Epithelial cell of prostate (primary cell): Measurements from ENCODE around the gene S100A7A.

ENCODE experiments used
- DNase-seq: peaks from one replicate; pipeline ENCODE4 v3.0.0-alpha.2; 2011; ENCODE audit warnings: low read depth, low spot score
- H3K27ac ChIP-seq: fragments of 450-650 bp; 2 replicates; pipeline ENCODE4 v1.5.1; 2017; ENCODE audit warnings: mild to moderate bottlenecking

Gene S100A7A

GRCh38 chr1:153415850-153416570 is at the start of gene S100A7A:
S100A7A (plus strand) TSS chr1:153416520; CDS start chr1:153418083, 1,563 bp downstream.
- H3K27ac ChIP-seq: no peak within 1 kb of the TSS
- no peak for DNase-seq

- DNase-seq: no peak
- H3K27ac ChIP-seq: no peak overlapping the region
Observed at GRCh38 chr1:153367090-153367489, 49.2 kb upstream of the S100A7A start.

- no peak for DNase-seq
- H3K27ac ChIP-seq: no peak overlapping the region
Observed at GRCh38 chr1:153368495-153368894, 47.8 kb upstream of the S100A7A start.

GRCh38 chr1:153370146-153370545 is 46.2 kb upstream of the S100A7A start:
- peak overlapping the region; percentile 68 for H3K27ac ChIP-seq
- no peak for DNase-seq

GRCh38 chr1:153371231-153371630 is 45.1 kb upstream of the S100A7A start:
- H3K27ac ChIP-seq: peak overlapping the region; percentile 68
- peak; percentile 73 for DNase-seq

GRCh38 chr1:153372571-153372970 is 43.7 kb upstream of the S100A7A start:
- no peak for DNase-seq
- no peak overlapping the region for H3K27ac ChIP-seq

- DNase-seq: no peak
- peak overlapping the region; percentile 25 for H3K27ac ChIP-seq
Observed at GRCh38 chr1:153374071-153374470, 42.2 kb upstream of the S100A7A start.

GRCh38 chr1:153375511-153375910 is 40.8 kb upstream of the S100A7A start, which contains the start of gene S100A12:
S100A12 (minus strand) TSS chr1:153375621; CDS start chr1:153374592, 1,029 bp downstream.
- H3K27ac ChIP-seq: peak within 1 kb of the TSS; percentile 37
- DNase-seq: peak; percentile 77

- DNase-seq: no peak
Observed at GRCh38 chr1:153379591-153379990, 36.7 kb upstream of the S100A7A start.

GRCh38 chr1:153380711-153381110 is 35.6 kb upstream of the S100A7A start:
- DNase-seq: no peak
- H3K27ac ChIP-seq: no peak overlapping the region

More at GRCh38 chr1:153379591-153379990, 36.7 kb upstream of the S100A7A start:
- no peak overlapping the region for H3K27ac ChIP-seq

- no peak overlapping the region for H3K27ac ChIP-seq
- no peak for DNase-seq
Observed at GRCh38 chr1:153384958-153385580, 31.3 kb upstream of the S100A7A start.

- DNase-seq: peak; percentile 87
- peak overlapping the region; percentile 63 for H3K27ac ChIP-seq
Observed at GRCh38 chr1:153386500-153386901, 29.8 kb upstream of the S100A7A start.

GRCh38 chr1:153387001-153387400 is 29.3 kb upstream of the S100A7A start:
- peak overlapping the region; percentile 63 for H3K27ac ChIP-seq
- no peak for DNase-seq

- no peak overlapping the region for H3K27ac ChIP-seq
- no peak for DNase-seq
Observed at GRCh38 chr1:153387785-153388184, 28.5 kb upstream of the S100A7A start.

- no peak overlapping the region for H3K27ac ChIP-seq
- no peak for DNase-seq
Observed at GRCh38 chr1:153389401-153389800, 26.9 kb upstream of the S100A7A start.

GRCh38 chr1:153389973-153390879 is 26.1 kb upstream of the S100A7A start:
- H3K27ac ChIP-seq: no peak overlapping the region
- no peak for DNase-seq

GRCh38 chr1:153390938-153391710 is 25.2 kb upstream of the S100A7A start, which contains the start of gene S100A8:
S100A8 (minus strand) TSS chr1:153391073; CDS start chr1:153390535, 538 bp downstream.
- no peak within 1 kb of the TSS for H3K27ac ChIP-seq
- peak; percentile 44 for DNase-seq

GRCh38 chr1:153392258-153392657 is 24.1 kb upstream of the S100A7A start:
- no peak overlapping the region for H3K27ac ChIP-seq

GRCh38 chr1:153392822-153393221 is 23.5 kb upstream of the S100A7A start:
- H3K27ac ChIP-seq: no peak overlapping the region
- DNase-seq: no peak

More at GRCh38 chr1:153392258-153392657, 24.1 kb upstream of the S100A7A start:
- no peak for DNase-seq

GRCh38 chr1:153393926-153394325 is 22.4 kb upstream of the S100A7A start:
- no peak for DNase-seq
- peak overlapping the region; percentile 5 for H3K27ac ChIP-seq
